Measurements from ENCODE around the gene COL23A1.
A peak's percentile ranks its signal among the peaks of the same experiment; 100 is the strongest.

The COL23A1 gene

DNA sequence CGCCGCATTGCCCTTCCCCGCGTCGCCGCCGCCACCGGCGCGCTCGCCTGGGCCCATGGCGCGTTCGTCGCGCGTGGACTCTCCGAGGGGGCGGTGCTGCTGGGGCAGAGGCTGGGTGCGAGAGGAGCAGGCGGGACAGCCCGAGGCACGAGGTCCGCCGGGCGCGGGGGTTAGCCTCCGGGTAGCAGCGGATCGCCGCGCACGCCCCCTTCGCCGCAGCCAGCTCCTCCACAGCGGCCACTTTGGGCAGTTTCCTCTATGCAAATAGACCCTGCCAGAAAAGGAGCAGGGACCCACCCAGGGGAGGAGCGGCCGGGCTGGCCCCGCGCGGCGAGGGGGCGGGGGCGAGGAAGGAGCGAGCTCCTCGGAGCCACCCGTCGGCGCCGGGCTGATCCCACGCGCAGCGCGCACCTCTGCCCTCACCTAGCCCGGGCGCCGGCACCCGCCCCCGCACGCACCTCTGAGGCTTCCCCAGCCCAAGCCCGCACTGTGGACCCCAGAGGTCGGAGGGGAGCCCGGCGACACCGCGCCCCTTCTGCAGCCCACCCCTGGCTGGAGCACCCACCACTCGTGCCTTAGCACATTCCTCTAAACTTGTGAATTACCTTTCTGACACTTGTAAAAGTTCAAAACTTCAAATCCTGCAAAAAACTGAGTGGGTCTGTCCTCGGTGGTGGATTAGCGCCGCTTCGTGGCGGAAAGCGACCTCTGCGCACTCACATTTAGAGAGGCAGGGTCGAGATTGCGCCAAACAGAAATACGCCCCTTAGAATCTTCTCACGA, at the start of gene COL23A1:
Gene COL23A1, minus strand, starts transcription at position 253 of the 783 bp plus-strand sequence.
- H3K27me3 Mint-ChIP-seq (ENCODE audit: low read depth) = peaks cover 52% of the 10 kb centered on the region
- H3K4me1 Mint-ChIP-seq (ENCODE audit: low read depth) = peaks cover 3% of the 10 kb centered on the region
- H3K36me3 Mint-ChIP-seq (ENCODE audit: low read depth) = peaks cover 12% of the 10 kb centered on the region
- no peak within 1 kb of the TSS for H3K27ac Mint-ChIP-seq
- peak within 1 kb of the TSS; percentile 77 for H3K4me3 Mint-ChIP-seq
- H3K9me3 Mint-ChIP-seq = peaks cover 15% of the 10 kb centered on the region

DNA sequence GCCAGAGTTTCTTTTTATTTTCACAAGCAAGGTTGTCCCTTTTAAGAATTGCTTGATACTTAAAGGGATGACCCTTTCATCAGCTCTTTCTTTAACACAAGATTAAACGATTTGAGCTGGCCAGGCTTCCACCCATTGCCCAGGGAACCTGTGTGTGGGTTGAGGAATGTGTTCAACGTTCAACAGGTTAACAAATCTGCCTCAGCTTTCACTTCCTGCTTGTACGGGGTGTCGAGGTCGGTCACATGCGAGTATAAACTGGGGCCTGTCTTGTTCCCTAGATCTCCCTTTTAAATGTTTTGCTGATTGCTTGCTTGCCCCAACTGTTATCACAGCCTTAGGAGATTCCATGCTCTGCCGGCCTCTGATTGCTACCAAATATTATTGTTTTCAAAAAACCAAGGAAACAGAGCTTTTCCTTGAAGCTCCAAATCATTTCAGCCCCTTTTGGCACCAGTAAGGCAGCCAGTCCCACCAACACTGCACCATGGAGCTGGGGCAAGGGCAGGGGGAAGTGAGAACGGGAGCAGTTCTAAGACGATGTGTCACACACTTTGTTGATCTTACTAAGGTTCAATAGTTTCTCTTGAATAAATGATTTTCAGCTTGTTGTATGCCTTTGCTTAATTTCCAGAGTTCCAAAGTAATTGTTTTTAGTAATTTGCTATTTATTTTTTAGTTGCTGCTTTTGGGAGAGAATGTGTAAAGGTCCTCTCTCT, 47.3 kb upstream of the COL23A1 start:
- Mint-ChIP-seq H3K4me3 (no peak overlapping the region), H3K27me3 (ENCODE audit: low read depth) (no peaks in the 10 kb centered on the region), H3K4me1 (ENCODE audit: low read depth) (no peaks in the 10 kb centered on the region), H3K36me3 (ENCODE audit: low read depth) (no peaks in the 10 kb centered on the region), H3K9me3 (no peaks in the 10 kb centered on the region), H3K27ac (no peak overlapping the region)

DNA sequence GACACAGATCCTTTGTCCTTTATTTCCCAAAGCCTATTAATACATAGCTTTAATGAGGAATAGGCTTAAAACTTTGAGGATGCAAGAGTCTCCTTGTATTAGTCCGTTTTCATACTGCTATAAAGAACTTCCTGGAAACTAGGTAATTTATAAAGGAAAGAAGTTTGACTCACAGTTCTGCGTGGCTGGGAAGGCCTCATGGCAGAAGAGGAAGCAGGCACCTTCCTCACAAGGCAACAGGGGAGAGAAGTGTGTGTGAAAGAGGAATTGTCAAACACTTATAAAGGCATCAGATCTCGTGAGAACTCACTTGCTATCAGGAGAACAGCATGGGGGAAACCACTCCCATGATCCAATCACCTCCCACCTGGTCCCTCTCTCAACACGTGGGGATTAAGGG, 42.1 kb upstream of the COL23A1 start:
- no peak overlapping the region for H3K4me3 Mint-ChIP-seq
- no peaks in the 10 kb centered on the region for H3K9me3 Mint-ChIP-seq
- H3K27me3 Mint-ChIP-seq (ENCODE audit: low read depth) = peaks cover 3% of the 10 kb centered on the region
- H3K36me3 Mint-ChIP-seq (ENCODE audit: low read depth) = peaks cover 5% of the 10 kb centered on the region
- H3K27ac Mint-ChIP-seq = no peak overlapping the region
- H3K4me1 Mint-ChIP-seq (ENCODE audit: low read depth) = peaks cover 2% of the 10 kb centered on the region

DNA sequence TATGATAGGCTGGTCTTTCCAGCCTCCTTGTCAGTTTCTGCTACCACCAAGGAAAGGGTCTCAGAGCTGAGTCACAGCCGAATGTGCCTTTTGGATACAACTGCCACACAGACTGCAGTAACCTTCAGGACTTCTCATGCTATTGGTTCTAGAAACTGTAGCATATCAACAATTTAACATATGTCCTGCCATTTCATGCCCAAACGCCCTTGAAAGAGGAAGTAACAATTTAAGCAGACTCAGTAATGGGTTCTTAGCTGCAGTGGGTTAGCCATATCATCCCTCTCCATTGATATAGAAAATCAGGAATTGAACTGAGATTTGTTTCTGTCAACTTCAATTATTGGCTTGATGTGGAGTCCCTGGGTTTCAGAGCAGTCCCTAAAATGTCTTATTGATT, 40.8 kb upstream of the COL23A1 start:
- H3K4me3 Mint-ChIP-seq = no peak overlapping the region
- peaks cover 3% of the 10 kb centered on the region for H3K4me1 Mint-ChIP-seq (ENCODE audit: low read depth)
- H3K27ac Mint-ChIP-seq = no peak overlapping the region
- peaks cover 3% of the 10 kb centered on the region for H3K27me3 Mint-ChIP-seq (ENCODE audit: low read depth)
- peaks cover 7% of the 10 kb centered on the region for H3K36me3 Mint-ChIP-seq (ENCODE audit: low read depth)
- H3K9me3 Mint-ChIP-seq = no peaks in the 10 kb centered on the region

DNA sequence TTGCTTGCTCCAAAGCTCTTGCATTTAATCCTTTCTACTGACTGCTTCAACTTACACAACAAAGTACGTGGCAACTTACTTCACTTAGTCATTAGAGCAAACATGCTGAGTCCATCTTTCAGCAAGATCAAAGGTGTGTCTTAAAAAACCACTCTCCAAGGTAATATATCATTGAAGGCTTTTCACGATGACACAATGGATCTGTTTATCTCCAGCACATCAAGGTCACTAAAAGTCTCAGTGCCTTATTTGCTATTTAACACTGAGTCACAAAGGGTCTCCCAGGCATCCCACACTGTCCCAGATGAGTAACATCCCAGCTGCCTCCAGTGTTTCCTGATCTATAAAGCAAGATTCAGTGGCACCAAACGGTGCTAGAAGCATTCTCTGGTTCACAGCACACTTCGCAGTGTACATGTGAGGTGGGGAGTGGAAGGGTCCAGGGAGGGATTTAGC, 40.3 kb upstream of the COL23A1 start:
- no peak overlapping the region for H3K27ac Mint-ChIP-seq
- H3K36me3 Mint-ChIP-seq (ENCODE audit: low read depth) = peaks cover 10% of the 10 kb centered on the region
- H3K4me1 Mint-ChIP-seq (ENCODE audit: low read depth) = peaks cover 7% of the 10 kb centered on the region
- H3K4me3 Mint-ChIP-seq = no peak overlapping the region
- no peaks in the 10 kb centered on the region for H3K9me3 Mint-ChIP-seq
- H3K27me3 Mint-ChIP-seq (ENCODE audit: low read depth) = peaks cover 3% of the 10 kb centered on the region

DNA sequence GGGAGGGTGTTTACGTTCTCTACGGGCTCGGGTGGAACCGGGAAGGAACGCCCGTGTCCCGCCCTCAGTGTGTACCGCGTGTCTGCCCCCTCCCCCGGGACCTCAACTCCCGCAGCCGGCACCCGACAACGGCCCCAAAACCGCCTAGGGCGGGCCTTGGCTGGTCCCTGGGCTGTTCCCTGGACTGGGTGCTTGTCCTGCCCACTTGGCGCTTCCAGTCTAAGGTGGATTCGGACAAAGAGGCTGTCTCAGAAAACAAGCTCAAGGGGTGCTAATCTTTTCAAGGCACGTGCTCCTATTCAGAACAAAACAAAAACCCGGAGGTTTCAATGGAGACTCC, 37.0 kb upstream of the COL23A1 start:
- Mint-ChIP-seq H3K36me3 (ENCODE audit: low read depth) (peaks cover 16% of the 10 kb centered on the region), H3K9me3 (no peaks in the 10 kb centered on the region), H3K27me3 (ENCODE audit: low read depth) (peaks cover 2% of the 10 kb centered on the region), H3K4me3 (peak overlapping the region; percentile 65), H3K27ac (peak overlapping the region; percentile 9), H3K4me1 (ENCODE audit: low read depth) (peaks cover 23% of the 10 kb centered on the region)

DNA sequence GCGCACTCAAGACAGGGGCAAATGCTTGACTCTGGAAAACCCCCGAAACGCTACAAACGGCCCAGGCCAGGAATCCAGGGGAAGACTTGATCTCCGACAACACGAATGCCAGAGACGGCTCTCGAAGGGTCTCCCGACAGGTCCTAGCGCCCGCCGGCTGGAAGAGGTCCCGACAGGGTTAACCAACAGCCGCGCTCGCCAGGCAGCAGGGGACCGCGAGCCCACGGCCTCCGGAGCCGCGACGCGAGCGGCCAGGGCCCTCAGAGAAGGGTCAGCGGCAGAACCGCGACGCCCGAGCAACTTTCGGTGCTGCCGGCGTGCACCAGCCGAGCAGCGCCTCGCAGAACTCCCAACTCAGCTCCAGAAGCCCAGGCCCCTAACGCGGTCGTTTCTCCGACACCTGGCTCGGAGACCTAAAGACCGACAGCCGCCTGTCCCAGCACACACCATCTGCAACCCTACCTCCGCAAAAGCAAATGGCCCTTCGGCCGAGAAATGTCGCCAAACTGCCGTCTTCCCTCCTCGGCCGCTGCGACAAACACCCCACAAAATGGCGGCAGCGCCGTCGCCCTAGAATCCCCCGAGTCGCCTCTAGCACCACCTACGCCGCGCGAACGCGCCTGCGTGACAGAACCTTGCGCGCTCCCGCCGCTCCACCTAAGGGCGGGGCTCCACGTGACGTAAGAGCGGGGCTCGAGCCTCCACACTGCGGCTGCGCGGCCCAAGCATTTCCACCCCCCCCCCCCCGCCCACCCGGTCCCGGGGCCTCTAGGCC, 36.5 kb upstream of the COL23A1 start, which contains the start of gene CLK4:
Gene CLK4, minus strand, starts transcription at position 567 of the 775 bp plus-strand sequence. CDS start 3,634 bp downstream, outside the sequence.
- Mint-ChIP-seq H3K27ac (peak within 1 kb of the TSS; percentile 99), H3K36me3 (ENCODE audit: low read depth) (peaks cover 20% of the 10 kb centered on the region), H3K27me3 (ENCODE audit: low read depth) (no peaks in the 10 kb centered on the region), H3K4me3 (peak within 1 kb of the TSS; percentile 92), H3K9me3 (no peaks in the 10 kb centered on the region), H3K4me1 (ENCODE audit: low read depth) (peaks cover 25% of the 10 kb centered on the region)

DNA sequence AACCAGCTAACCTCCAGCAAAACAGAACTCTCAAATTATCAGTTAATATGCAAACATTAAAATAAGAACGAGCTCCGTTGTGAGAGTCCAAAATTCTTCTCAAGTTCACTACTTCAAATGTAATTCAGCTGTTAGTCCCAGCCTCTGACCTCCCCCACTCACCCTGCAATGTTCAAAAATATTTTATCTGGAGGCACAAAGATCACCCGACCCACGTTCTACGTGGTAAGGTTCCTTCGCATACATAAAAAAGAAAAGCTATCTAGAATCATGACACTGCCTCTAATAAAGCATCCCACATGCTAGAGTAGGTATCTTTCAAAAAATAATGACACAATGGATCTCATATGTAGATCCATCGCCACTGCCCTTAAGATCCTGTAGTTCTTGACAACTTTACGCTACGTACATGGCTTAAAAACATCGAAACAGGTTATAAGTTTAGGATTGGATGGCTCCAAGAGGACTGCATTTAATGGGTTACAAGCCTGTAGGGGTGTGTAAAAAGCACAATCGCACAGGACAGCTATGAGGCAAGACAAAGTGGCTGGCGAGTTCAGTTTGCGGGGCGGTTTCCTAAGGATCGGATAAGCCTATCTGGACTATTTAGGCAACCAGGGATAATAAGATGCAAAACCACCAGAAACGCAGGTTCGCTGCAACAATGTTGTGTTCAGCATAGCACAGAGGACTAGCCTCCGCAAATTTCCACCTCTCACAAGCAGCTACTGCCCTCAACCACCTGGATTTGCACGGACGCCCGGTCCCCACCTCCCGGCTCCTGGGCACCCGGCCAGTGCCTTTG, 35.7 kb upstream of the COL23A1 start:
- Mint-ChIP-seq H3K27ac (peak overlapping the region; percentile 87), H3K36me3 (ENCODE audit: low read depth) (peaks cover 22% of the 10 kb centered on the region), H3K27me3 (ENCODE audit: low read depth) (no peaks in the 10 kb centered on the region), H3K4me1 (ENCODE audit: low read depth) (peaks cover 25% of the 10 kb centered on the region), H3K4me3 (peak overlapping the region; percentile 92), H3K9me3 (no peaks in the 10 kb centered on the region)

DNA sequence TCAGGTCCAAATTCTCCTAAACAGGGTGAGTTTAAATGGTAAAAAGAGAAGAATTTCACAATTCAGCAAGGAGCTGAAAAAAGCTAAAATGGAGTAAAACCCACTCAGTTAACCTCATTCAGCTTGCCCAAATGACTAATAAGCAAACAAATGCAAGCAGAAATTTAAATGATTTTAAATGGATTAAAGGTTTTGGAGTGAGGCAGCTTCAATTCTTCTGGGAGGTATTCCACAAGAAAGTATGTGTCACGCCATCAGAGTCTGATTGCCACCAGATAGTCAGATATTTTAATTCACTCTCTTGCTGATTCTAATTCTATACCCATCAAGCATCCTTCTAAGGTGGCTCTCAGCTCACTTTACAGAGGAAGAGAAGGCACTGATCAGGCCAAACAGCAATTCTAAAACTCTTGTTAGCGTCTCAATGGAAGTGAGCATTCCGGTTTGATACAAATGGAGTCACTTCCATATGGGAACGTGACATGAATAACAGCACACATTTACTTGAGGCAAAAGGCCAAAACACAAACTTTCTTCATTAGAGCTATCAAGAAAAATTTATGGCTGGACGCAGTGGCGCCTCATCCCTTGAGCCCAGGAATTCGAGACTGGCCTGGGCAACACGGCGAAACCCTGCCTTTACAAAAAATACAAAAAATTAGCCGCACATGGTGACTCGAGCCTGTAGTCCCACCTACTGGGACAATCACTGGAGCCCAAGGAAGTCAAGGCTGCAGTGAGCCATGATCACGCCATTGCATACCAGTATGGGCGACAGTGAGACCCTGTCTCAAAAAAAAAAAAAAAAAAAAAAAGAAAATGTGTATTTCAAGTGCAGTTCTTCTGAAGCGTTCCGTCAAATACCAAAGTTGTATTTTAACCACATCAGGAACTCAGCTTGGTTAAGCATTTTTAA, 34.7 kb upstream of the COL23A1 start:
- Mint-ChIP-seq H3K36me3 (ENCODE audit: low read depth) (peaks cover 32% of the 10 kb centered on the region), H3K27ac (peak overlapping the region; percentile 87), H3K4me1 (ENCODE audit: low read depth) (peaks cover 34% of the 10 kb centered on the region), H3K27me3 (ENCODE audit: low read depth) (no peaks in the 10 kb centered on the region), H3K4me3 (peak overlapping the region; percentile 92), H3K9me3 (no peaks in the 10 kb centered on the region)

DNA sequence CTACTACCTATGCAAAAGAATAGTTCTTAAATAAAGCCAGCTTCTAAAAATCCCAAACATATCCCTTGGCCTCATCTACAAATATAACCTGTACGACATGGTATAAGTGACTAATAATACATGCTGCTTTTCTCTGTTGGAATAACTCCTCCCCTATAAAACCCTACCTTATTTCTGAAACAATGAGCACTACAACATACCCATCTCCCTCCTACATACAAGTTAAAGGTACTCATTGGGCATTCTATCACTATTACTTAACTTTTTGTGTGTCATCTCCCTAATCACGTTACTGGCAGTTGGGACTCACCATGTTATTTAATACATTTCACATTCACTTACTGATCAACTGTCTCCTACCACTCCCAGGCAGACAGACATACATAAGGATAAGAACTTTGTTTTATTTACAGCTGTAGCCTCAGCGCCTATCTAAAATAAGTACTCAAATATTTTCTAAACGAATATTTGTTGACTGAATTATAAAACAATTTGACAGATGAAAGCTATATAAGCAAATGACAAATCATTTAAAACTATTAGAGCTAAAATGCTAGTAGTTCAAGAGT, 32.6 kb upstream of the COL23A1 start:
- Mint-ChIP-seq H3K4me3 (no peak overlapping the region), H3K9me3 (no peaks in the 10 kb centered on the region), H3K27me3 (ENCODE audit: low read depth) (no peaks in the 10 kb centered on the region), H3K36me3 (ENCODE audit: low read depth) (peaks cover 45% of the 10 kb centered on the region), H3K27ac (no peak overlapping the region), H3K4me1 (ENCODE audit: low read depth) (peaks cover 35% of the 10 kb centered on the region)

DNA sequence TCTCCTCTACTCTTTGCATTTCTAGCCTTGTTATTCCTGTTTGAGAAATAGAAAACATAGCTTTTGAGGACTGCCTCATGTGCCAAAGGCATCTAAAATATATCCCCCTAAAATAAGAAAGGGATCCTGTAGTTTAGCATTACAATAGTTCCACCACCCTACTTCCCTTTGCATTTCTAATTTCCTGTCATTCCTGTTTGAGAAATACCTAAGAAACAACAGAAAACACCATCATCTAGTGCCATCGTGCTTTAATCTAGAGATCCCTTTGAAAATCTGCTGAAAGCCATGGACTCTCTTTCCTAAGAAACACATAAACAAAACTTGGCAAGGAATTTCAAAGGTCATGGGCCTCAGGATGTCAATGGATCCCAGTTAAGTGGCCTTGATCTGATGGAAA, 29.2 kb upstream of the COL23A1 start:
- Mint-ChIP-seq H3K27ac (no peak overlapping the region), H3K4me3 (no peak overlapping the region), H3K27me3 (ENCODE audit: low read depth) (no peaks in the 10 kb centered on the region), H3K9me3 (no peaks in the 10 kb centered on the region), H3K36me3 (ENCODE audit: low read depth) (peaks cover 55% of the 10 kb centered on the region), H3K4me1 (ENCODE audit: low read depth) (peaks cover 21% of the 10 kb centered on the region)

DNA sequence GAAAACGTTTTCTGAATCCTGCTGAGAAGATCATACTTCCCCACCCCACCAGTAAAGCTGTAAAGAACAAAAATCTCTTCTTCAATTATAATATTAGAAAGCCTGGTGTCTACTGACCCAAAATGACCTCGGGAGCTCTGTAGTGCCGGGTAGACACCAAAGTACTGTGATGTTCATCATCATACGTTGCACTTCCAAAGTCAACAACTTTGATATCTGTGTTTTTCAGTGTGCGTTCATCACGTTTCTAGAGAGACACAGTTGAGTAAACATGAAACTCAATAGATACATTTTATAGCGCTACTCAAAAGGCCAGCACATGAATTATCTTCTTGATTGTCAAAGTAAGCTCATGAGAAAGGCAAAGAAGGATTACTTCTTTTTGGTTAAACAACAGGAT, 22.1 kb upstream of the COL23A1 start:
- Mint-ChIP-seq H3K36me3 (ENCODE audit: low read depth) (peaks cover 57% of the 10 kb centered on the region), H3K27ac (no peak overlapping the region), H3K4me3 (no peak overlapping the region), H3K9me3 (peaks cover 4% of the 10 kb centered on the region), H3K4me1 (ENCODE audit: low read depth) (peaks cover 8% of the 10 kb centered on the region), H3K27me3 (ENCODE audit: low read depth) (no peaks in the 10 kb centered on the region)

DNA sequence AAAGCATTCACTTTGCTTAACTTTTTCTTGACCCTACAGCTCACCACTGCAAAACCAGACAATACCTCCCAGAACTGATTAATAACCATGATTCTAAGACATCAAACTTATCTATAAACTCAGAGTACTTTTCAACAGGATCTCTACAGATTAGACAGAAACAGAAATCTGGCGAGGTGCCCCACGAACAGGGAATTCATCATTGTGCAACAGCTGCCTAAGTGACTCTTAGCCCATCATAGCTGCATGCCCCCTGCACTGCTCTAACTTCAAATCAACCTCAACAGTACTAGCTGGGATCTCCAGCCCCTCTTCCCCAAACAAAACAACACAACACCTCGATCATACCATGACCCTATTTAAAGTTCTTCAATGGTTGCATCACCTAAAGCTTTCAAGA, 16.1 kb upstream of the COL23A1 start:
- Mint-ChIP-seq H3K36me3 (ENCODE audit: low read depth) (peaks cover 54% of the 10 kb centered on the region), H3K4me3 (no peak overlapping the region), H3K27me3 (ENCODE audit: low read depth) (no peaks in the 10 kb centered on the region), H3K9me3 (no peaks in the 10 kb centered on the region), H3K27ac (no peak overlapping the region), H3K4me1 (ENCODE audit: low read depth) (no peaks in the 10 kb centered on the region)
